CD4-positive, alpha-beta T cell treated with Interleukin-4 for 1 hour (primary cell): ENCODE results near the gene PAPOLA.

Experiments
- DNase-seq, 2 donors: peaks; one replicate each; pipeline ENCODE4 v3.0.0-alpha.2; 2020 to 2022

Gene PAPOLA

GRCh38 chr14:96568621-96569020 lies 66.4 kb downstream of the PAPOLA start:
- no peak for DNase-seq

- no peak for DNase-seq
These were observed 69.1 kb downstream of the PAPOLA start for GRCh38 chr14:96571311-96571710.

DNA sequence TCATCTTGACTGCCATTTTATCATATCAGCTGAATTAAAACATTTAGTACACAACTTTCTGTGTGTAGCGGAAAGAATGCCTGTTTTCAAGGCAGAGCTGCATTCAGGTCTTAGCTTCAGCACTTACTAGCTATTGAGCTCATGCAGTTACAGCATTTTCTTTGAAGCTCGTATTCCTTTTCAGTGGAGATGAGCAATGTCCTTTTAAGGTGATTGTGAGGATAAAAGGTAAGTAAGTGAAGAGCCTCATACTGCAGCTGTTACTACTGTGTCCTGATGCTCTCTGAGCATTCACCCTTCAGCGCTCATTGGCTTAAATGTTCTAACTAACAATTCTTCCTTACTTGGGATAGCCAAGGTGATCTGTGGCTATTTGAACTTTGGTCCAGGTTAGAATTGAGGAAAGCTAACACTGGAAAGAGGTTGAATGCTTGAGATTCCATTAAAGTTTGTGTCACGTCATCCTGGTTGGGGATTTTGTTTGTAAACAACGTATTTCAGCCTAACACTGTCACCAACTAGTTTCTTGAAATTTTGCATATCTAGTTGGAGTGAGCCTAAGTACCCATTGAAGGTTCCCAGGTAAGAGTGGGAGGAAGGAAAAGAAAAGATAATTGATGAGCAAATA lies 71.4 kb downstream of the PAPOLA start:
- DNase-seq, result no peak

DNA sequence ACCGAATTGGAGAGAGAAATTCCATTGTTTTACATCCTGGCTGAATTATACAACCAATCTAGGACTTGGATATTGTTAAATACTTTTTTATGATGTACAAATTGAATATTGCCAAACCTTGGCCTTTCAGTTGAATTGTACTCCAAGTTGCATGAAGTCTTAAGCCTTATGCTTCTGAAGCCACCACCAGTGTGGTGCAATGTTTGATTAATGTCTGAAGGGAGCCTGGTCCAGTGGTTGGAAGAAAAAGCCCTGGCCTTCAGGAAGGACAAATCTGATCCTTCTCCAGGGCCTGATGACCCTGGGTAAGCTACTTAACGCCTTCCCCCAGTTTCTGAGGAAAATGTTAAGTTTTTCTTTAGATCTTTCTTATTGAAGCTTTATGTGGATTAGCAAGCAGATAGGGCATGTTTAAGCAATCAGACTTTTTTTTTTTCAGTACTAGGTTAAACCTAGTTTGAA lies 72.0 kb downstream of the PAPOLA start:
- no peak for DNase-seq

GRCh38 chr14:96574633-96575632 lies 72.8 kb downstream of the PAPOLA start:
- DNase-seq, result no peak

DNA sequence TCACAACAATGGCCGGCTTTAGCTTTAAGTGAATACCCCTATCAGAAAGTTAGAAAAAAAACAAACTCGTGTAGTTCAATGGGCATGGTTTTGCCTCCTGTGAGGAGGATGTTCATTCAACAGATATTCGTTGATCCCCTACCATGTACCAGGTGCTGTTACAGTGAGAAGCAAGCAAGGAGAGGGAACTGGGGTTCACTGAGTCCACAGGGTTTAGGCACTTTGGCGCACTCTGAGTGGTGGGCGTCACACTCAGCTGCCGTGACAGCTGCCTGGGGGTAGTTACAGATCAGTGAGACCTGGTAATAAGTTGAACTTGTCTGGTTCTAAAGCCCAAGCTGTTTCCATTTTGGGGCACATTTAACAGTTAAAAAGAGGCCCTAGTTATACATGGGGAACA lies 74.2 kb downstream of the PAPOLA start:
- no peak for DNase-seq

GRCh38 chr14:96576937-96577336 lies 74.8 kb downstream of the PAPOLA start:
- no peak for DNase-seq

- DNase-seq, result no peak
These were observed 76.4 kb downstream of the PAPOLA start for GRCh38 chr14:96578619-96579018.

DNA sequence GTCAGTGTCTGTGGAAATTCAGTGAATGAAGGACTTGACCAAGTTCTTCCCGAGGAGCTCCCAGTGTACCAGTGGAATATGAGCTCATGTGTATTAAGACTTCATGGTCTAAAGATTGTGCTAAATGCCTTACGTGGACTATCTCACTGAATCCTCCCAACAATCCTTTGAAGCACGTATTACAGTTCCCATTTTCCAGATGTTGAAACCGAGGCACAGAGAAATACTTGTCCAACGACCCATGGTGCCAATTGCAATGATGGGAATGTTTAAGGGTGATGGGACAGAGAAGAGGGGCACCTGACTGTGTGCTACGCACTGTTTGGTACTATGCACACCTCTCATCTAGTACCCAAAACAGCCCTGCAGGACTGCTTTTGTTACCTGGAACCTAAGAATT lies 77.2 kb downstream of the PAPOLA start:
- DNase-seq, result no peak

- DNase-seq, result no peak
These were observed 77.7 kb downstream of the PAPOLA start for GRCh38 chr14:96579855-96580254.

- DNase-seq, result no peak
These were observed 78.4 kb downstream of the PAPOLA start for GRCh38 chr14:96580566-96580965.

- no peak for DNase-seq
These were observed 78.8 kb downstream of the PAPOLA start for GRCh38 chr14:96581026-96581425.

DNA sequence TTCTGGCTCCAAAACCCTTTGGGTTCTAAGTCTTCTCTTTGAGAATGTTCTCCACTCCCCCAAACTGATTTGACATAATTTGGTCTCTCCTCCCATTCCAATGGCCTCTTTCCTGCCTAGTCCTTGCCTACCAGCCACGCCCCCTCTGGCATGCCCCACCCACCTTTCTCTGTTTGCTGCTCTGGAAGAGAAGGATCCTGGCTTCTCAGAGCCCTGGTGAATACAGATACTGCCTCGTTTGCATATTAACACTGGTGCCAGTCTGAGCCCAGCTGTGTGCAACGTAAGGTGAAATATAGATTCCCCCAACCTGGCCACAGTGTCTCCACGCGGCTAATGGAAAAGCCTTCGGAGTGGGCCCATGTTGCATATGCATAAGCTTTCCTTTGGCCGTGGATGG lies 79.7 kb downstream of the PAPOLA start:
- no peak for DNase-seq

DNA sequence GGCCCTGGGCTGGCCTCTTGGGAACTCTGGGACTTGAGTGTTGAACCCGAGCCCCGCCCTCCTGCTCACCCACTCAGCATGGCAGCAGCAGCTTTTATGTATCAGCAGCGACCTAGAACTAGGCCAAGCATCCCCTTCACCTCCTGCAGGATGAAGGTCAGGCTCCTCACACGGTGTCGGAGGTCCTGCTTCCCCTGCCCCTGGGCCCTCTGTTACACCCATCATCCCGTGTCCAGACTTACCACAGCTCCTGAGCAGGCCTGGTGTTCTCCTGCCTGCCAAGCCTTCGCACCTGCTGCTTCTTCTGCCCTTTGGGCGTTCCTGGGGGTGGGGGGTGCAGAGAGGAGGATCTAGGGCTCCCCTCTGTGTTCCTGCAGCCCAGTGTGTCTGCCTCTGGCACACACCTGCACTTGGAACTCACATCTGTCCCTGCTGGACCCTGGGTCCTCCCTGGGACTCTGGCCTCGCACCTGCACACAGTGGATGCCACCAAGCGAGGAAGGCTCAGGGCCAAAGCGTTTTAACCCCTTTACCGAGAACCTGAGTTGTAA lies 80.3 kb downstream of the PAPOLA start:
- no peak for DNase-seq

- DNase-seq, result no peak
These were observed 80.8 kb downstream of the PAPOLA start for GRCh38 chr14:96582995-96583394.

GRCh38 chr14:96583569-96584041 lies 81.4 kb downstream of the PAPOLA start:
- no peak for DNase-seq

DNA sequence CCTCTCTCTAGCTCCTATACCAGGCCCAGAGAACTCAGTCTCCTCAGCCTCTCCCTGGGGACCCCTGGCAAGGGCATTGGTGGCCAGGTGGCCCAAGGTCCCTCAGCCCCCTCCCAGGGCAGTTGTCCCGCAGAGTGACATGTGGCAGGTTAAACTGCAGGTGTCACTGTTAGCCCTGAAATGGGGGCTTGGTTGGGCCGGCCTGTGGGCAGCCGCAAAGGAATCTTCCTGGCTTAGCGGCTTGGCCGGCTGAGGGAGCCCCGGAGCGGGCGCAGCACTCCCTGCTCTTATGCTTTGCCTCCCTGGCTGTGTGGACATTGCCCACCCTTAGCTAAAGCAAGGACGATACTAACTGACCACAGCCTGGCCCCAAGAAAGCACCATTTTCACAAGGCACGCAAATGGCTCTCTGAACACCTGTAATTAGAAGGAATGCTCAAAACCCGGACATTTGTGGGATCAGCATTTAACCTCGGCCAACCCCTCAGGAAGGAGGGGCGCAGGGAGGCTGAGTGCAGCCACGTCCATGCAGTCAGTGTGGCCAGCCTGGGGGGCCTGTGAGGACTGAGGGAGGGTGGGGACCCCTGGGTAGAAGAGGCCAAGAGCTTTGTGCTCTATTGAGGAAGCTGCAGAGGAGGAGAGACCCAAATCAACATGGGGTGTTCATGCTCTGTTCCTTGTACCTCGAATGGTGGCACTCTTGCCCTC lies 82.2 kb downstream of the PAPOLA start:
- peak in 1 of 2 donors; percentile 17 for DNase-seq

GRCh38 chr14:96584907-96585671 lies 82.9 kb downstream of the PAPOLA start:
- DNase-seq, result no peak

DNA sequence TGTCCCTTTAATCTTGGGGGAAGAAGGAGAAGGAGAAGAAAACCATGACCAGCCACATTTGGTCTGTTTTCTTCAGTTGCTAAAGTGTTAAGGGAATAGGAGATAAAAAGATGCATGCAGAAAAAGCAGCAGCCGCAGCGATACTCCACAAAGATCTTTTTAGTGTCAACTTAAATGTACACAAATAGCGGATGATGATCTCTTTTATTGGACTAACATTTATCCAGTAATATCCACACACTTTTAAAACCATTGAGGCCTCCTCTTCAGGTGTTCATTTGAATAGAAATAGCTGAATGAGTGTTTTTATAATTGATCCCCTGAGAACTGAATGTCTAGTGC lies 83.5 kb downstream of the PAPOLA start:
- no peak for DNase-seq

DNA sequence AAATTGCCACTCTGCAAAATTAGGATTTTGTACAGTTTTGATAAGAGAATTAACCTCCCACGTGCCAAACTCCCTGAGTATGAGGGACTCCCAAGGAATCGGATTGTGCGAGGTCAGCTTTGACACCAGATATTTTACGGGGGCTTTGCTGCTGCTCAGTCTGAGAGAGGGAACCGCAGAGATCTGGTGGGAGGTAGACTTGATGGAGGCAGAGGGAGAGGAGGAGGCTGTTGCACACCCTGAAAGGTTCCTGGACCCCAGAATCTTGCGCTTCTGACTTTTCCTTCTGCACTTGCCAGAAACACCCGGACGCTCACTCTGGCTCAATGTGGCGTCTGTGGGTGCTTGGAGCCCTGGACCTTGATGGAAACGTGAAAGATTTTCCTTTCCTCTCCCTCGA lies 83.9 kb downstream of the PAPOLA start:
- no peak for DNase-seq

DNA sequence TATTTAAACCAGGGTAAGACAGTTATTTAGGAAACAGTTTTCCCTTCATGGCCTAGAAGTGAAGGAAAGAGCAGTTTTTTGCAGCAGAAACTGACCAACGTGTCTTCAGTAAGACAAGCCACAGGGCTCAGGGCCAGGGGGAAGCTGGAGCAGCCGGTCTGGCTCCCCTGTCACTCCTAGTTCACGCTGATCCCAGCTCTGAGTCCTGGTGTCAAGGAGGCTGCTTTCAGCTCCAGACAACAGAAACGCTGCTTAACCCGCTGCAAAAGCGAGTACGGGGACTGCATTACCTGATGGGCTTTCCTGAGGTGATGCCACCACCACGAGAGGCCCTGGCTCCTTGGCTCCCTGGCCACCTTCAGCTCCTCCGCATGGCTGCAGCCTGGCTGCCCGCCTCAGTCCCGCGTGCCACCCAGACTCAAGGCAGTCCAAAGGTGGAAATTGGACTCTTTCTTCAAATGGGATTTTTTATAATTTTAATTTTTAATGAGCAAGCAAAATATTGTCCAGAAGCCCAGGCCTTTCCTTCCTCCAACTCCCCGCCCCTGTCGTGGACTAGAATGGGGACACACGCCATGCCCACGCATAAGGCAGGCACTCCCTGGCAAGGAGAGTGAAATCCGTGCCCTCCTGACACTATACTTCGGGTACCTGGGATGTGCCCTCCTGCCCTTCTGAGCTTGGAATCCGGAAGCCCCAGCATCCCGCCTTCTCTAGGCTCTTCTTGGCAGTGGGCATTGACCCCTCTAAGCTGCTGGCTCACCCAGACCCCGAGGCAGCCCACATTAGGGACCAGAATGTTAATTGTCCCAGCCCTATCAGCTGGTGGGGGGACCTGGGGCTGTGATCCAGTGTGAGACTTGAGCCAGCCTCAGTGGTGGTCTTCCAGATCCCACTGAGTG lies 85.0 kb downstream of the PAPOLA start:
- DNase-seq, result no peak
